Stimulated activated CD4-positive, alpha-beta T cell treated with anti-CD3 and anti-CD28 coated beads, TNF-alpha, amount 100 ng/mL, for 24 hours (primary cell): ENCODE measurements around the gene NPTXR.
"Not testable (repeated sequence)": the region's sequence is repeated elsewhere in the genome, so short reads cannot be mapped to it uniquely, and the experiment has no call there.

Experiments used
- DNase-seq, 3 experiments: peaks; one replicate each; pipeline ENCODE4 v3.0.0-alpha.2; 2020; ENCODE audit warnings: low read depth in 3 of 3

Gene NPTXR

DNA sequence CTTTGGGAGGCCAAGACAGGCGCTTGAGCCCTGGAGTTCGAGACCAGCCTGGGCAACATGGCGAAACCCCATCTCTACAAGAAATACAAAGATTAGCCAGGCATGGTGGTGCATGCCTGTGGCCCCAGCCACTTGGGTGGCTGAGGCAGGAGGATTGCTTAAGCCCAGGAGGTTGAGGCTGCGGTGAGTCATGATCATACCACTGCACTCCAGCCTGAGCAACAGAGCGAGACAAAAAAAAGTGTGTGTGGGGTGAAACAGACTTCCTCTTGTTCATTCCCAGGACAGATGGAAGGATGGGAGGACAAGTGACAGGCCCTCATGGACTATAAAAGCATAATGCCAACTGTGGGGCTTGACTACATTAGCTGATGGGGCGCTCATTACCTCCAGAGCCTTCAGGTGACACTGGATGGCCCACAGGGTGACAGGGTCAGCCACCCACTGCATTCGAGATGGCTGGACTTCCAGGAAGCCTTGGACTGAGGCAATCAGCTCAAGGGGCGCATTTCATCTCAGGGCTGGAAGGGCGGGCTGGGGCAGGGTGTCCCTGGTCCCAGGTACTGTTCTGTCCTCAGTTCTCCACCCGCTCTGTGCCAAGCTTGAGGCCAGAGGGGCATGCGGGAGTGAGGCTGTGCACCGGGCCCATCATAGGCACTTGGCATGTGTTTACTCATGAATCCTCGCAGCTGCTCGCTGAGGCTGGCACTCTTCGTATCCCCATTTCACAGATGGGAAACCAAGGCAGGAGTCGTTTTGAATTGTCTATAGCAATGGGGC, 12.5 kb downstream of the NPTXR start:
- no peak for DNase-seq

DNA sequence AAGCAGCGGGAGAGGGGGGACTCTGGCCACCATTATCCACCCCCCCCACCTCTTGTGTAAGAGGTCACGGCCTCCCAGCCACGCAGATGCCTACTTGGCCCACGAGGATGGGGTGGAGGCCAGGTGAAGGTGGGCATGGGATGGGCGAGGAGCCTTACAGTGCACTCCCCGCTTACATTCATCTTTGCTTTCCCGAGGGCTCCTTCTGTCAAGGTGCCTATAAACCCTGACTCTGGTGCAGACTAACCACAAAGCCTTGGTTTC, 13.1 kb downstream of the NPTXR start:
- DNase-seq, result no peak

DNA sequence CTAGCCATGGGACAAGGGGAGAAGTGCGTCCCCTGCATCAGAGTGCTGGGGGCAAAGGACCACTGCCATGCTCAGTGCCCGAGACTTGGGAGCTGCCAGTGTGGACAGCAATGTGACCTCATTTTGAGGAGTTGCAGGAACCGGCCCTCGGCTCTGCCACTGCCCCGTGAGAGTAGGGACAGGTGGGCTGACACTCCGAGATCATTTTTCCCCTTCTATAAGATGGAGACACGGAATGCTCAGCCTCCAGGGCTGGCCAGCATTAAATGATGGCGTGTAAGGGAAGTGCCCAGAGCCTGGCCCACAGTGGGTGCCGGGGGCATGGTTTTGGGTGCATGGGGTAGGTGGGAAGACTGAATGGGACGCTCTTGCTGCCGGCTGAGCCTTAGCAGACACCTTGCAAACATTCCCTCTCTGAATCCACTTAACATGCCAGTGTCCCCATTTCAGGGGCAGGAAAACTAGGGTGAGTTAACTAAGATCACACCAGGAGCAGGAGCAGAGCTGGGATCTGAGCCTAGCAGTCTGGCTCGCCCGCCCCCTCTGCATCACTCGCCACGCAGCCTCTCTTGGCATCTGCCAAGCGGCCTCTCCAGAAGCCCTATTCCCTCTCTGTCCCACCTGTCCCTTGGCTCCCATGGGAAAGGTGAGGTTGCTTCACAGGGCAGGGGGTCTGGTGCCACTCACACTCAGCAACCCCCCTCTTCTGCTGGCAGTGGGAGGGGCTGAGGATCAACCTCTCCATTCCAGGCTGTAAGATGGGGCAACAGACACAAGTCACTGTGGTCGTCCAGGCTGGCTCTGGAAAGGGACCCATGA, 13.6 kb downstream of the NPTXR start:
- no peak for DNase-seq

DNA sequence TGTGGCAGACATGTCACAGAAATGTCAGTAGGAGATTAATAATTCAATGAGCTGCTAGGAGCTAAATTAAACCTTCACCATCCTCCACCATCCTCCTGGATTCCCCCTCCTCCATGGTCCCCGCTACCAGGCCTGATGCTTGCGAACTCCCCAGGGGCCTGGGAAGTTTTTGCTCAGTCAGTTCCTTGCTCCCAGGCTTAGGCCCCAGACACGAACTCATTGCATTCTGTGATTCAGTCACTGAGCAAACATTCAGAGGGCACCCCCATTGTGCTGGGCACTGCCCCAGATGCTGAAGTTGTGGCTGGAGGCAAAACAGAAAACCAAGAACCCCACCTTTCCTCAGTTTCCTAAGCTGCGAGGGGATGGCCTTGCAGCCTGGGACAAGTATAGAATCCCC, 14.3 kb downstream of the NPTXR start:
- no peak for DNase-seq

DNA sequence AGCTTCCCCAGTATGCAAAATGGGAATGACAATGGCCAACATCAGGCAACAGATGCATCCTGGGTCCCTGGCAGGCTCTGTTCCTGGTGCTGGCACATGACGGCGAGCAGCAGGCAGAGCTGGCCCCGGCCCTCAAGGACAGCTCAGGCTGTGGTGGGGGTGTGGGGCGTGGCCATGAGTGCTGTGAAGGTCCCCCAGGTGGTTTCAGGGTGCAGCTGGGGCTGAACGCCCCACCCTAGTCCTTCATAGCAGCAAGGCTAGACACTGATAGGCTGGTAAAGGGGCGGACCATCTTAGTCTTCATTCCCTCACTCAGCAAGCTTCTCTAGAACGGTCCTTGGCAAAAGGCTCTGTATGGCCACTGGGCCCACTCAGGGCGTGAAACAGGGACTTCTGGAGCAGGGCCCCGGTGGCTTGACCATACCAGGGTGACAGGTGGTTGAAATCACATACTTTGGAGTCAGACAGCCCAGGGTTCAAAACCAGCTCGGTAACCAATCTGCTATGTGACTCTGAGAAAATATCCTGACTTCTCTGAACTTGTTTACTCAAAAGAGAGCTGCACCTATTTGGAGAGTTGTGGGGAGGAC, 15.1 kb downstream of the NPTXR start:
- no peak for DNase-seq

DNA sequence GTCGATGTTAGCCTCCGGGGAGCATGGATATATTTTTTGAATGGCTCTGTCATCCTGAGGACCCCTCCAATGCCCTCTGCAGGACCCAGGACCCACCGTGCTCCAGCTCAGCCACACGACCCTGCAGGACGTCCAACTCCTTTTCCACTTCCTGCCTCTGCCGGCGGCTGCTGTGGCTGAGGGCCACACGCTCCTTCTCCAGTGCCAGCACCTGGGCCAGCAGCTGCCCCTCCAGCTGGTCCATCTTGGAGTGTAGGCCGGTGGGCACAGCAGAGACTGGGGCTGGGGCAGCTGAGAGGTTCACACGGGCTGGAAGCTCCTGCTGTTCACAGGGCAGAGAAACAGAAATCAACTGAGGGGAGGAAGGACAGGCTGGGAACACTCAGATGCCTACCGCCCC, 15.6 kb downstream of the NPTXR start:
- DNase-seq, result no peak

DNA sequence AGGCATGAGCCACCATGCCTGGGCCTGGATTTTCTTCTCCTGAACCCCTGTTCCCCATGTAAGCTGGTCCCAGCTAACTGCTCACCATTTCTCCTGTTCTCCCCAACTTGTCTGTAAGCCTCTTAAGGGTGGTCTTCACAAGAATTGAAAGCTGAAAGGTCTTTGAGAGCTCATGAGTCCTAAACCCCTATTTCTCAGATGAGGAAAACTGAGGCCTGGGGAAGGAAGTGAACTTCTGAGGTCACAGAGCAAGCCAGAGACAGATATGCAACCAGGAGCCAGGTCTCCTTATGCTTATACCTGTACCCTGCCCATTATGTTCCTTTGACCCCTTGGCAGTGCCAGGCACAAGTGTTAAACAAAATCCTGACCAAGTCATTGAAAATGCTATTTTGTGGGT, 16.3 kb downstream of the NPTXR start:
- no peak for DNase-seq

DNA sequence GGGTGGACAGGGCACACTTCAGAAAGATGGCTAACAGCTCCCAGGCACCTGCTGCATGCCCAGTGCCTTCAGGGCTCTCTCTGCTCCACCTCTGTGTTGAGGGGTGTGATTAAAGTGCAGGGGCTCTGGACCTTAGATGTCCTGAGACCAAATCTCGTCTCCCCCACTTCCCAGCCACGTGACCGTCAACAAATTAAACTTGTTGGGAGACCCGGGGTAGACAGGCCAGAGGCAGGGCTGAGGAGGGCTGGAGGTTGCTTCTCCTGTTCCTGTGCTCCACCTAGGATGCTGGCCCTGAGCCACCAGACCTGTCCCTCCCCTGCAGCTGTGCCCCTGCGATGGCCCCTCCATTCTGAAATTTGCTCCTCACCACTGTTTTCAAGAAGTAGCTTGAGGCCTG, 17.0 kb downstream of the NPTXR start:
- DNase-seq, result no peak

DNA sequence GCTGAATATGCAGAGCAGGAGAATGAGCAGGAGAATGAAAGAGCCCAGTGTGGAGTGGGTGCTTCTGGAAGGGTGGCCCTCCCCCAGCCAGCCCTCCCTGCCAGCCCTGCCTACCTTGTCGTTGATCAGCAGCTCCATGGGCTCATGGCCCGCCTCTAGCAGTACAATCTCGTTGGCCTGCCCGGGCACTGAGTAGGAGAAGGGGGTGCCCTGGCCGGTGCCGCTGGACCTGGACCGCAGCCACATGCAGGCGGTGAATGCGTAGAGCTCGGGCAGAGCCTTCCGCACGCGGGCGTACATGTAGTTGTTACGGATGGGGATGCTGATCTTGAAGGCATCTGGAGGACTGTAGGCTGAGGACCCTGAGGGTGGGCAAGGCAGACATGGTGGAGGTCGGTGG, 17.4 kb downstream of the NPTXR start:
- no peak for DNase-seq

DNA sequence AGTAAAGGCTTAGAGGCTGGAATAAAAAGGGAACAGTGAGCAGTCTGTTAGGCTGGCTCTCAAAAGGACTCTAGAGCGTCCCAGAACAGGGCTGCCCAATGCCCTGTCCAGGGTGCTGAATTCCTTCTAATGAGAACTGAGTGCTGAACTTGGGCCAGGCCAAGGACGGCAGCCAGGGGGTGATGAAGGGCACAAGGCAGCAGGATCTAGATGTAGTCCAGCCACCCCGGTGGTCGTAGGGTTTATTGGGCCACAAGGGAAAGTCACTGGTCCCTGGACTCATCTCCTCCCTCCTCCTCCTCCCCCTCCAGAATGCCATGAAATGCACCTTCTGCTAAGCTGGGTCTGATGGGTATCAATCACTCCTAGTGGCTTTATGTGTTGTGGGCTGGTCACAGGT, 19.2 kb downstream of the NPTXR start:
- DNase-seq, result peak in 2 of 3 experiments; percentile 7 to 22

DNA sequence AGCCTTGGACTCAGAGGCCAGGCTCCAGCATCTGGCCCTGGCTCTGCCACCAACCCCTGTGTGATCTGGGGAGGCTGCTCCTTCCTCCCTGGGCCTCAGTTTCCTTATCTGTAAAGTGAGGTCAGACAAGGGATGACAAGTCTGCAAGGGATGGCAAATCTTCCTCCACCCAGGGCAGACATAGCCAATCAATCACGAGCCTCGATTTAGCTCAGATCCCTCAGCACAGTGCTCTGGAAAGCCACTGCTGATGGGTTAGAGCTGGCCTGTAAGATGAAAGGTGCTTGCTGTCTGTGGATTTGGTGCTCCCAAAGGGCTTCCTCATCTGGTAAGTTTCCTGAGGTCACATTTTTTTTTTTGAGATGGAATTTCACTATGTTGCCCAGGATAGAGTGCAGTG, 20.2 kb downstream of the NPTXR start:
- no peak for DNase-seq

DNA sequence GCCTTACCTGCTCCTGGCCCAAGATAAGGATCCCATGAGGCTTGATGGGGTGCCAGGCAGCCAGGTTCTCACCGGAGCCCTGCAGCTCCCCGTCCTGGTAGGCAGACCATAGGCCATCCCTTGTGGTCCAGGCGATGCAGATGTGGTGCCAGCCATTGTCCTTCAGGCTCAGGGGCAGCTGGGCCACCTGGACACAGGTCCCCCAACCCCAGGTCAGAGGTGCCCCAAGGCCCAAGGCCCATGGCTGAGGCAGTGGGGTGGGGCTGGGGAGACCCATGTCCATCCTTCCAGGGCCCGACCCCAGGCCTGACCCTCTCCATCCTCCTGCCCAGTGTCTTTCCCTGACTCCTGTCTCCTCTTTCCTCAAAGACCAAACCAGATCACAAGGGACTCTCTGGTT, 20.8 kb downstream of the NPTXR start:
- no peak for DNase-seq

DNA sequence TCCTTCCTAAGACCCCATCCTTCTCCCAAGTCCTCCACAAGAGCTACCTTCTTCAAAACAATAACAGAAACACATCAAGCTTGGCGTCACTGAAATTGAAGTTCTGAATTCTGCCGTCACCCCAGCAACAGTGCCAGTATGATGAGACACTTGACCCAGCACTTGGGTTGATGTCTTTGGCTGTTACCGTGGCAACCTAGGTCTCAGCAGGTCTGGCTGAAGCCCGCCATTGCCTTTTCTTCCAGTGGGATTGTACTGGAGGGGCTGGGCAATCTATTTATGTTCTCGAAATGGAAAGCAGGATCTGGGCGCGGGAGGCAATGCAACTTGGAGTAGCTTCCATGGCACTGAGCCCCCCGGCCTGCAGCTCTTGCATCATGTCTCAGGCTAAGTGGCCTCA, 23.8 kb downstream of the NPTXR start:
- DNase-seq, result no peak

DNA sequence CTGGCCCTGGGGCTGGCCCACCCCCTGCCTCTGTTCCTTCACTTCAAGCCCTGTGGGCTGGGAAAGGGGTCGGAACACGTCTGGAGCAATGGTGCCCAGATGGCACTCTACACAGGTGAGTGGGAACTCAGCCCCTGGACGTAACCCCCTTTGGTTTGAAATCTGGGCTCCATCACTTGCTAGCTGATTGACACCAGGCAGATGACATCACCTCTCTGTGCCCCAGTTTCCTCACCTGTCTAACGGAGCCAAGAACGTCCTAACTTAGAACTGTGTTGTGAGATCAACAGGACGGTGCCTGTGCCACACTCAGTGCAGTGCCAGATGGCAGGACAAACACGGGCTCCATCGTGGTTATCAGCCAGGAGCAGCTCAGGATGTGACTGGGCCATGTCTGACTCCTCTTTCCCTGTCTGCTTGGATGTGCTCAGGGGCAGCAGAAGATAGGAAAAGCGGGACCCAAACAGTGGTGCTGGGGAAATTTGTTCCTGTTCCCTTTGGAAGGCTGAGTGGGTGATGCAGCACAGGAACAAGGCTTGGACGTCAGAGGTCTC, 24.4 kb downstream of the NPTXR start:
- DNase-seq, result no peak

DNA sequence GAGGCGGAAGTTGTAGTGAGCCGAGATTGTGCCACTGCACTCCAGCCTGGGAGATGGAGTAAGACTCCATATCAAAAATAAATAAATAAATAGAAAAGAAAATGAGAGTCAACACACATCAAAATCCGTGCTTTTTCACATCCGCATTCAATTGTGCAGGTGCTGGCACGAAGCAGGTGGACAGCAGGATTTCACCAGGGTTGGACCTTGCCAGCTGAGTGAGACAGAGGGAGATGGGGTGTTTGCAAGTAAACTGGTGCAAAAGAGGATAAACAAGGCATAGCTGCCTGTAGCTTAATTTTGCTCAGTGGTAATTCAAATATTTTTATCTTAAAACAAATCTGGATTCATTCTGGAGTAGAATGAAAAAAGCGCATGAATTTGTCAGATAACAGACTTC, 26.6 kb downstream of the NPTXR start:
- DNase-seq, result no peak

DNA sequence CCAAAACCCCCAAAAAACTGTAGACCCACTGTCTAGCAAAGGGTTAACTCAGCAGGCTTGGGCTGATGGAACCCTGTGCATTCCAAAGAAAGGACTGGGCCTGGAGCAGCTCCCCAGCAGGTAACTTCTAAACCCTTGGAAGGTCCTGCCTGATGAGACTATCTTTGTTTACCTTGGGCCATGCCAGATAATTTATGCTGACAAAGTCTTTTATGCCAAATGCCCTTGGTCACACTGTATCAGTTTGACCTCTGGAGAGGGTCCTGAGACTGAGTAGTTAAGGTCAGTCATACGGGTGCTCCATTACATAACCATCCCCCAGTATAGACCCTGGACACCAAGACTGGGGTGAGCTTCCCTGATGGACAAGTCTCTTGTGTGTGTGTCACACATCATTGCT, 28.0 kb downstream of the NPTXR start:
- DNase-seq, result no peak

DNA sequence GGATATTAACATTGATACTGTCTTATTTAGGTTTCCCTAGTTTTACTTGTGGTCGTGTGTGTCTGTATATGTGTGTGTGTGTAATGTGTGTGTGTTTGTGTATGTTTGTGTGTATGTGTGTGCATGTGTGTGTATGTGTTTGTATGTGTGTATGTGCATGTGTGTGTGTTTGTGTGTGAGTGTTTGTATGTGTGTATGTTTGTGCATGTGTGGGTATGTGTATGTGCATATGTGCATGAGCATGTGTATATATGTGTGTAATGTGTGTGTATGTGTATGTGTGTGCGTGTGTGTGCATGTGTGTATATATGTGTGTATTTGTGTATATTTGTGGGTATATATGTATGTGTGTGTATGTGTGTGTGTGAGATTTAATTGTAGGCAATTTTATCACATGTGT, 32.6 kb downstream of the NPTXR start:
- no peak for DNase-seq

DNA sequence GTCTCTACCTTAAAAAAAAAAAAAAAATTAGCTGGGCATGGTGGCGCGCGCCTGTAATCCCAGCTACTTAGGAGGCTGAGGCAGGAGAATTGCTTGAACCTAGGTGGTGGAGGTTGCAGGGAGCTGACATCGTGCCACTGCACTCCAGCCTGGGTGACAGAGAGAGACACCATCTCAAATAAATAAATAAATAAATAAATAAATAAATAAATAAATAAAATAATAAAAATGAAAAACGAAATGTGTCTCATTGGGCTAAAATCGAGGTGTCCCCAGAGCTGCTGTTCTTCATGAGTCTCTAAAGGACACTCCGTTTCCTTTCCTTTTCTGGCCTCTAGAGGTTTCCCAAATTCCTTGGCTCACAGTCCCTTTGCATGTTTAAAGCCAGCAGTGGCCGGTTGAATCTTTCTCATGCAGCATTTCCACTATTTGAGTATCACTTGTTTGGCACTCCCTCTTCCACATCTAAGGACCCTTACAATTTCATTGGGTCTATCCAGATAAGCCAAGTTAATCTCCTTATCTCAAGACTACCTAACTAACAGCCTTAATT, 38.7 kb downstream of the NPTXR start:
- DNase-seq, result not testable (repeated sequence)

DNA sequence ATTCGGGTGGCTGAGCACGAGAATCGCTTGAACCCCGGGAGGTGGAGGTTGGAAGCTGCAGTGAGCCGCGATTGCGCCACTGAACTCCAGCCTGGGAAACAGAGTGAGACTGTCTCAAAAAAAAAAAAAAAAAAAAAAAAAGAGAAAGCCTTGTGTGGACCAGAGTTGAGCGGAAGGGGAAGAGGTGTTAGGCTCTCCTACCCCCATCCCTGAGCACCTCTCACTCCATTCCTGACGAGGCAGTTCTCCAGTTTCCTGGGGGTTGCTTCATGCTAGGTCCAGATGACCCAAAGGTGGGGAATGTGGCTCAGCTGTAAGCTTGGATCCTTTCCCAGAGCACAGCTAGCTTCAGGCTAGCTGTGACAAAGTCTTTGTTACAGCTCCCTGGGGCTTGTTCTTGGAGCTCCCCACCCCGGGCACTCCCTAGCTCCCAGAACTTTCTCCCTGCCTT, 41.1 kb downstream of the NPTXR start:
- no peak for DNase-seq

DNA sequence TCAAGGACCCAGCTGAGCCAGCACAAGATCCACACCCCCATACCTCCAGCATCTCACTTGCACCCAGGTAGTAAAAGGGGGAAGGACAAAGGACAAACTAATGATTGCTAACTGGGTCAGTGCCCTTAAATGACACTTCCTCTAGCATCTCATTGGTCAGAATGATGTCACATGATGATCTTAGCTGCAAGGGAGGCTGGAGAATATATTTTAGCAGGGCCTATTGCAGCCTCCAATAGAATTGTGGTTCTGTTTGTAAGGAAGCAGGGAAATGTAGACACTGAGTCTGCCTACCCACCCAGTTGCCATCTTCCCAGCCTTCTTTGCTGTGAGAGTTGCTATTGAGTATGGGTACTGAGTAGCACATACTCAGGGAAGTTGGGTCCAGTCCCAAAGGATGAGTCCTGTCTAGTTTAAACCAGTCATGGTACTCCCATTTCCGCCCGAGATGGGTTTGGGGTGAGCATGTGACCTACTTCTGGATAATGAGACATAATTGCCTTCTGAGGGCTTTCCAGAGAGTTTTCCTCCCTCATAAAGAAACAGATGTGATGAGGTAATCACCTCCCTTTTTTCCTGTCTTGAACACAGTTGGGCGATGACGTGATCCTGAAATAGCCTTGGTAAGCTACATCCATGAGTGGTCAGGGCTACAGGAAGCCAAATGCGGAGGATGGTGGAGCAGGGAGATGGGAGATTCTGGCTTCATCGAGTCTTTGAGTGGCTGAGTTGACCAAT, 44.4 kb downstream of the NPTXR start:
- no peak for DNase-seq

DNA sequence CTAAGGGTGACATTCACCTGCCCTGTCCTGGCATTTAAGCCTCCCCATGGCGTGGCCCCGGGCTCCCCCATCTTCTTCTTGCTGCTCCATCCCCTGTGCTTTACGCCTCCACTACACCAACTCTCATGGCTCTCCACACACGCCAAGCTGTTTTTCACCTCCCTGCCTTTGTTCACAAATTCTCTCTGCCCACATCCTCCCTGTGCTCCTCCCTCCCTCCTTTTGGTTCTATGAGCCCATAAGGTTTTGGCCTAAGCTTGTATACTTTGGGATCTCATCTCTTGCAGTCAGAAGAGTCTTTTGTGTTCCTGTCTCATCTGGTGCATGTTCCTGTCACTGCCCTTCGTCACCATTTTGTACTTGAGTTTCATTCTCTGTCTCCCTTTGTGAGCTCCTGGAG, 45.3 kb downstream of the NPTXR start:
- DNase-seq, result no peak
